Islet of Langerhans (tissue), 1 donor: ENCODE results near the gene CDH11.

ENCODE experiments used
- FAIRE-seq: peaks from one replicate; lab custom pipeline; 2011; peaks lifted over from hg19 to GRCh38; lab: Jason Lieb, UNC

CDH11 gene

DNA sequence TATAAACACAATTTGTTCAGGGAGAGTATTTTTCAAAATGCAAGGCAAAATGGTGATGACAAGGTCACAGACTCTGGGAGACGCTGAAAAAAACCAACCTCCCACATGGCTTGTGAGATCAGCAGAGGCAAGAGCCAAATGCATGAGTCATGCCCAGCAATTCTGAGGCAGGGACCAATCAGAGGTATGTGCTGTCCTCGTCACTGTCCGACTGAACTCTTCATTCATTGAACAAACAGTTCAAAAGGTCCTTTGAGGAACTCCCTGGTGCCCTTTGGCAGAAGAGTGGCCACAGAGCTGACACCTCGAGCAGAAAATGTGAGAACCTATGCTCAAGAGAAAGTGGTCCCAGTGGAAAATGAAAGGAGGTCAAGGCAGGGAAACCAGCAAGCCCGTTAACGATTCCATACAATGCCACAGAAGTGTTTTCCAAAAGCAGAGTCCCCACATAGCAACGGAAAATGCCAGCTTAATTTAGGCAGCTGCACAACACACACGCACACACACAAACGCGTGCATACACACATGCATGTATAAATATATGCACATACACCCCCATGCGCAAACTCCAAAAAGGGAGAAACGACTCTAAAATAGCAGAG lies 50.9 kb downstream of the CDH11 start:
- FAIRE-seq: peak; percentile 43

DNA sequence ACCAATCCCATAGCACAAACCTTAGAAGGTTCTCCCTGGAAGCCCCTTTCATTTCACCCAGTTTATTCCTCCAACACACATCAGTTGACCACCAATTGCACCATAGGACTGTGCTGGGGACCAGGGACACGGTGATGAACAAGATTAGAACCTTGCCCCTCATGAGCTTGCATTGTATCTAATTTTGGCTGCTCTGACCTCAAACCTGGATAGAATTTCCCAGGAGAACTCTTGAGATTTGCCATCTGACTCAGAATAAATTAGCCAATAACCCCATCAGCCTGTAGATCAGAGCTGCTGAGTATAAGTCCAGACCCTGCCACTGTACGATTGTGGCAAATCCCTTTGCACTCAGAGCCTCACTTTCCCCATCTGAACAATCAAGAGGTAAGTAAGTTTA lies 52.1 kb downstream of the CDH11 start:
- no peak for FAIRE-seq

DNA sequence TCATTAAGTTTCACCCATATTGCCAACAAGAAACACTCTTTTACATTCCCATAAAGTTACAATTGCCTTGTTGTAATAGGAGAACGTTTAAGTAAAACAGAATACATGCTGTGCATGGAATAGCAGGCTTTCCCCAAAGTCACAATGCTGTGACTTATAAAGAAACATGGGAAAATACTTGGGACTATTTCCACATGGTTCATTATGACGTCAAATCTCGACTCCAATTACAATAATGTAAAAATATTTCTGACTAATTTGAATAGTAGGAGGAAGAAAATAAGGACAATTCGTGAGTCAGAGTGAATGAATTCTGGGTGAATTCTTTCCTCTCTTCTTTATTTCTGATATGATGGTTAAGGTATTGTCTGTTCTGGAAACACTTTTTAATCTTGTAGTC lies 52.8 kb downstream of the CDH11 start:
- FAIRE-seq: no peak

DNA sequence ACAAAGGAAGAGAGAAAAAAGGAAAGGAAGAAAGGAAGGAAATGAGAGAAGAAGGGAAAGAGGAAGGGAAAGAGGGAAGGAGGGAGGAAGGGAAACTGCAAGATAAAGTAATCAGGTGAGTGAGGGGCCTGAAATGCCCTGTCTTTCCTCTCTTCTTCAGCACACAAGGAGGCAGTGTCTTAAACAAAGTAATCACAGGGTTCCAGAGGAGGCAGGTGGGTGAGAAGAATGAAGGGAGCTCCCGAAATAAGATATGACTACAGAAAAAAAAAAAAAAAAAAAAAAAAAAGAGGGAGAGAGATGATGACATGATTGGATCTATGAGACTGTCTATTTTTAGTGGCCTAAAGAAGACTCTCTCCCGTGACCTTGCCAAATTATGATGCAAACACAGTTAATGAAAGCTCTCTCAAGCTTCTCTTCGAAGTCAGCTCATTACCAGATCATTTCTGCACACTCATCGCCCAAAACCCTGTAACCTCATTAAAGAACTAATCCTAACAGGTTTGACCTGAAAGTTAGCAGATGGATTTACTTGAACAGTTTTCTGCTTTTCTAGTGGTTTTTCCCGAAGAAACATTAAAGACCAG lies 53.6 kb downstream of the CDH11 start:
- FAIRE-seq: no peak

DNA sequence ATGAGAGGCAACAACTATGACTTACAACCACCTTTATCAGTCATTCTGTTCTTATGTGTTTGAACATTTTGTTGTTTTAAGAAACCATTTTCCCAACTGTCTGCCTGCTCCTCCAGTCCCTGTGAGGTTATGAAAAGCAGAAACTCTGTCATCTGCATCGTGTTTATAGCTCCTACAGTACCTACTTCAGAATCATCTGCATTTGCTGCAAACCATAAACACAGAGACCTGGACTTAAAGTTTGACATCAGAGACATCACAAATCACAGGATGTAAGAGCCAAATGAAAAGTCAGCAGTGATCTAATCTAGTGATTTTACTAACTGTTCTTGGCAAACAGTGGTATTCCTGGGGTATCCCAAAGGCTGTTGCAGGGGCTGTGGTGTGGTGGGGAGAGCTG lies 55.2 kb downstream of the CDH11 start:
- FAIRE-seq: no peak

DNA sequence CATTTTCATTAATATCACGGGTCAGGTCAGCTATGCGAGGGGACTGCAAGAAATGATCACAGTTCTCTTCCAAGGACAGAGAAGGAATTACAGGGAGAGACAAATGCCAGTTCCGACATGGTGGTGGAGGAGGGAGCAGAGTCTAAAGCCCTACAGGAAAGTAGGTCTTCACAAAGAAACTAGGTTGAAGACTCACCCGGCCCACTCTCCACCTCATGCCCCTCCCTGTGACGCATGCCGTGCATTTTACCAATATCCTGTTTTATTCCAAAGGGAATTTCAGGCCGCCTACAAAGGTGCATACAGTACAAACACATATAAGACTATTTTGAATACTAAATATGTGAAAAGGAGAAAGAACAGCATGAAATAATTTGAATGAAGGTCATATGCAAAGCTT lies 56.8 kb downstream of the CDH11 start:
- FAIRE-seq: no peak

DNA sequence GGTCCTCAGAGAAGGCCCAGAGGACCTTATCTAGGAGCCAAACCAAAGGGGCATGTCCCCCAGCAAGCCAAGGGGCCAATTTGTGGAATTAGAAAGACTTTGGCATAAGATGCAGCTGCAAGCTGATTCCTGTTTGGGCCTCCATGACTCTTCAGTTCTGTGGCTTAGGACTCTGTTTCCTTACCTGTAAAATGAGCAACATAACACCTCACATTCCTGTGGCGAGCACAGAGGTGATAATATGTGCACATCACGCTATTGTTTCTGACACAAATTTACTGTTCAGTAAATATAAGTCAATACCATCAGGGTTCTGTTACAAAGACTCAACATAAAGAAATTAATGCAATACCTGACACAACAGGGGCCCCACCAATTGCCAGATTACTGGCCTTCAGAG lies 57.7 kb downstream of the CDH11 start:
- no peak for FAIRE-seq

DNA sequence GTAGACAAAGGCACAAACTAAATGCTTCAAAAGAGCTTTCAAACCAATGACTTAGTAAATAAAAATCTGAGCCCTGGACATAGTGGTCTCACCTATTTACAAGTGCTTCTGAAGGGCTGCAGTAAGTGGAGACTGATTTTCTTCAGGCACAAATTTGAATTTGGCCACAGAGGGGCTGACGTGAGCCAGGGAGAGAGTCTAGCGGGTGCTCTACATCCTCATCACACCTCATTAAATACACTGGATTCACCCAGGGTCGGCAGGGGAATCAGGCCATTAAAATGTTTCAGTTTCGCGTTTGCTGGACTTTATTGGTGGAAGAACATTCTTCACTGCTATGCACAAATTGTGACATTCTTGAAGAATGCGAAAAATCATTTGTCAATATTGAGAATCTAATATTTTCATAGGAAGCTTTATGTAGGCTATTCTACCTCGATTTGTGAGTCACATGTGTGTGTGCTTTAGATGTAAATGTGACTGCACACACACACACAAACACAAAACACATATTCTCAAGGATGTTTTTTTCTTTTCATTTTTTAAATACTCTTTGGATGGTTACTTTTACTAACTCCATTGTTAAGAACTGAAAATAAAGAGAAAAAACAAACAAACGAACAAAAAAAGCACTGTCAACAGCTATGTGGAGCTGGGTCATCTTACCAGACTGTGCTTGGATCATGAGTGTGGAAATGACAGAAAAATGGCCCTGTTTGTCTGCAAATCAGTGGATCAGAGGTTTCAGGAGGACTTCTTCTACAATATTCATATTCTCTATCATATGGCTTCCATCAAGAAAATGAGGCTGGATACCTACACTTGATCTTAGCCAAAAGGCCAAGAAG lies 58.9 kb downstream of the CDH11 start:
- FAIRE-seq: no peak

DNA sequence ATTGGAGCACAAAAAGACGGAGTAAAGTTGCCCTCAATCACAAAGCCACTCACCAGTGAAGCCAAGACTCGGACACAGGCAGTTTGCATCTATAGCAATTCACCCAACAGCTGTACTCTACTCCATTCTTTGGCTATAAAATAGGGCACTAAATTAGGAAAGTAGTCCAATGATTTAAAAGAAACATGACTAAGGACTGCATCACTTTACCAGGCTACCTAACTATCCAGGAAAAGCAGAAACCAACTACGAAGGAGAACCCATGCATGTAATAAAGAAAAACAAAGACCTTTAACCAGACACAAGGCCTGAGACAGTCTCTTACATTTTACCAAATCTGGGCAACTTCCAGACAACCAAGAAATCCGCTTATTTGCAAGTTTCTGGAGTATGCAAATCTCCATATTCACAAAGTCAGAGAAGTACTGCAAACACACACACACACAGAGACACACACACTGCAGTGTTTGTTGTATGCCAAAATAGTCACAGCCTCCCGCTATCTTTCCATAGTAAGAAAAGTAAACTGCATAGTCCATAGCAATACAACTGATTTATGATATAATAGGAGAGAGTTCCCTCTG lies 59.8 kb downstream of the CDH11 start:
- no peak for FAIRE-seq

DNA sequence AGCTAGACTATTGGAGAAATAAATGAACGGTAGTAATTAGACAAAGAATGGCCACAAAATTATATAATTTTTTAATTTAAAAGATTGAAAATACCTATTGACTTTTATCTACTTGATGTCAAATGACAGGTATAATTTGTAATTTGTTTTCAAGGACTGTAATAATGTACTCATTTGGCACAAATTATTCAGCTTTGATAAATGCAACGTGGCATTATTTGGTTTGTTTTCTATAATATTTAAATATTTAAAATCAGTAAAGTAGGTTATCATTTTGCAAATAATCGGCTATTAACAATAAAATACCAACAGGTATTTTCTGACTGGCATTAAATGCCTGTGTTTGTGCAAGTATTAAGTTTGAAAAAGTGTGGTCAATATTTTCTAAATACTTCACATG lies 60.6 kb downstream of the CDH11 start:
- no peak for FAIRE-seq

DNA sequence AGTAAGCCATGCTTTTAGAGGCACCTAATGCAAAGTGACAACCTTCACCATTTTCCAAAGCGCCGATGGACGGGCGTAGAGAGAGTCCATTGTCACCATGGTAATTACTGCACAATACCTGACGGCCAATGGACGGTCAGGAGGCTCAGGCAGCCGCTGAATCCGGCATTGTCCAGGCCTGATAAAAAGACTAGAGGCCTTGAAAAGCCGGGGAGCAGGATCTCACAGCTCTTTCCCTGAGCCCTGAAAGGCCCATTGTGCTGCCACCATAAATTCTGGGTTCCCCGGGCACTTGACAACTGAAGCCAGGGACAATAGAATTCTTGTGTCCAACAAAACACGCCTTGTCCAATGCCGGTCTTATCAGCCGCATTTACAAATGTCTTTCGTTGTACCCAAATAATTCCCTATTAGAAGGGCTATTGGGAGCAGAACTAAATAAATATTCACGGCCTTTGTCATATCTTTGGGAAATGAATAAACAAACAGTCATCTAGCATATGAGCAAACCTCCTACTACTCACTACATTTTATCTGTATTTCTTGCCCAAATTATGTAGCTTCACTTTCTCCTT lies 62.4 kb downstream of the CDH11 start:
- FAIRE-seq: no peak

DNA sequence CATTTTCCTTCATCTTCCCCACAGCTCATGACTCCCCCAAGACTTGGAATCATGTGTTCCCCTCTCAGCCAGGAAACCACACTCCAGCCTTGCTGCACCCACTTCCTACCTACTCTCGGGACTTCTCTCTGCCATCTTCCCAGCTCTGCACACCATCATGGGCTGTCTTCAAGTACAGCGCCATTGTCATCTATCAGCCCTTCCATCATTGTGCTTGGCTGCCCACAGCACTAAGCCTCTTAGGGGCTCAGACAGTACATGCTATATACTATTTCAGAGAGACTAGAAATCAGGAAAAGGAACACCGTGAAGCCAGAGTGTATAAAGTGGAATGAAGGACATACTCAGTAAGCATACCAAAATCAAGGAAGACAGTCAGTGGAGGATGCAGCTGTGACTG lies 64.7 kb downstream of the CDH11 start:
- FAIRE-seq: no peak

DNA sequence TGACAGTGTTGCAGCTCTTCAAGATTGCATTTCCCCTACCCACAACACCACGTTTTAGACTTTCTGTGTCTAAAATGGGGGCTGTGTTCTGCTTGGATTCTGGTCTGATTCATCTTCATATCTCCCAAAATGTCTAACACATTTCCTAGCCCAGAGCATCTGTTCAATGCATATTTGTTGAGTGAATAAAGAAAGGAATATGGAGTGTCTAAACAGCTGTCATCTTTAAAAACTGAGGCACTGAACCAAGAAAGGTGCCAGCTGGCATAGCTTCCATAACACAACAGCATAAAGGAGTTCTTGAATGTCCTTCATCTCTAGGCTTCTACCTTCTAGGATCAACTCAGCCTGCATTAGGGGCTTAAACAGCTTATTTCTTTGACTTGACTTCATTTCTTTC lies 67.4 kb downstream of the CDH11 start:
- FAIRE-seq: no peak

DNA sequence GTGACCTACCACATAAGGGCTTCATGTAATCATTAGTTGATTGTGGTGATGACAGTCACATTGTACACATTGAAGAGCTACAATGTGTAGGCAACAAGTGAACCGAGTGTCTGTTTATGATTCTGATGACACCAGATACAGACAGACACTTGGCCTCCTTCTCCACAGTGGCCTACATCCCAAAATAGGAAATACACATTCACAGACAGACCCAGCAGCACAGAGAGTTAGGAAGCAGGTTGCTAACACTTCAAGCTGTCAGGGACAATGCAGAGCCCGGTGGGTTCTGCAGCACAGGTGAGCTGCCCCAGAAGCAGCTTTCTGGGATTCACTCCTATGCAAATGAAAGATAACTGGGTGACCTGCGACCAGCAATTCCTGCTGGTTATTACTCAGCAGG lies 72.2 kb downstream of the CDH11 start:
- no peak for FAIRE-seq

DNA sequence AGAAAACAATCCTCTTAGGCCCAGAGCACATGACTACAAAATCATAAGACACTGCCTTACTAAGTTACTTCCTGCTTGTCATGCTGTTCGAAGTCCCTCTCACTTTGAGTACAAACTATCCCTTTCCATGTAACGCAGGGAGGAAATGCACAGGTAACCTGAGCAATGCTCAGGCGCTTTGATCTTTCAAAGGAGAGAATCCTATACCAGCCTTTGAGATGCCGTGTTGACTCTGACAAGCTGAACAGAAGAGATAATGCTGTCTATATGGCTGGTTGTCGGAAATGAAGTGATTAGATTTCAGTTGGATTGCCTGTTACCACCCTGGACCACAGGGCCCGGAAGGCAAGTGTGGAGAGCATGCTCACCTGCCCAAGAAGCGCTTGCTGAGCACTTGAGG lies 75.9 kb downstream of the CDH11 start:
- no peak for FAIRE-seq

DNA sequence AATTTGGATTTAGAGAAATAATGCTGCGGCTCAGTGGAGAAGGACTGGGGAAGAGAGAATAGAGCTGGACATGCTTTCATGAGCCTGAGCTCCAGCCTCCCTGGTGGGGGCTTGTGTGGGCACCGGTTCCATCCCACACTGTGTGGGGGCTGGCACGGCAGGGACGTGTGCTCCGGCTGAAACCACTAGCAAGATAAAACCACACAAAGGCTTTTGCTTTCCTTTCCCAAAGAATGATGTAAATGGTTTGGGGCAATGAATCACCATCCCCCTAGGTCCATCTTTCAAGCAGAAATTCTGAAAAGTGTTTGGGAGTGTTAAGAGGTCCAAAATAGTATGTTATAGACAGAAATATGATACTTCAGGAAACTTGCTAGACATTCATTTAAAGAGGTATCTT lies 77.0 kb downstream of the CDH11 start:
- FAIRE-seq: no peak

DNA sequence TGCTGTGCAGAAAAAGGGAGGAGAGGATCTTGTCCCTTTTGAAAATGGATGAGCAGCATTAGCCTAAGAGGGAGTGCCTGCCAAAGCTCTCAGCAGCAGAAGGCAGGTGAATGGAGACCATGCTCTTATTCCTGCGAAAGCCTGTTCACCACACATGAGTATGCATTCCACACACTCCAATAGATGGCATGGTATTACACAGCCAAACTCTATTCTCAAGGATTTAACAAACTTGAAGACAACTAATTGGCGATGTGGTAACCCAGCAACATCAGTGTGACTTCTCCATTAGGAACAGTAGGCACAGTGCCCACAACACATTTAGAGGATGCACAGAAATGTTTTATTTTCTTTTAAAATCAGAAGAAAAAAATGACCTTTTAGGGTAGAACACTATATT lies 77.8 kb downstream of the CDH11 start:
- no peak for FAIRE-seq

DNA sequence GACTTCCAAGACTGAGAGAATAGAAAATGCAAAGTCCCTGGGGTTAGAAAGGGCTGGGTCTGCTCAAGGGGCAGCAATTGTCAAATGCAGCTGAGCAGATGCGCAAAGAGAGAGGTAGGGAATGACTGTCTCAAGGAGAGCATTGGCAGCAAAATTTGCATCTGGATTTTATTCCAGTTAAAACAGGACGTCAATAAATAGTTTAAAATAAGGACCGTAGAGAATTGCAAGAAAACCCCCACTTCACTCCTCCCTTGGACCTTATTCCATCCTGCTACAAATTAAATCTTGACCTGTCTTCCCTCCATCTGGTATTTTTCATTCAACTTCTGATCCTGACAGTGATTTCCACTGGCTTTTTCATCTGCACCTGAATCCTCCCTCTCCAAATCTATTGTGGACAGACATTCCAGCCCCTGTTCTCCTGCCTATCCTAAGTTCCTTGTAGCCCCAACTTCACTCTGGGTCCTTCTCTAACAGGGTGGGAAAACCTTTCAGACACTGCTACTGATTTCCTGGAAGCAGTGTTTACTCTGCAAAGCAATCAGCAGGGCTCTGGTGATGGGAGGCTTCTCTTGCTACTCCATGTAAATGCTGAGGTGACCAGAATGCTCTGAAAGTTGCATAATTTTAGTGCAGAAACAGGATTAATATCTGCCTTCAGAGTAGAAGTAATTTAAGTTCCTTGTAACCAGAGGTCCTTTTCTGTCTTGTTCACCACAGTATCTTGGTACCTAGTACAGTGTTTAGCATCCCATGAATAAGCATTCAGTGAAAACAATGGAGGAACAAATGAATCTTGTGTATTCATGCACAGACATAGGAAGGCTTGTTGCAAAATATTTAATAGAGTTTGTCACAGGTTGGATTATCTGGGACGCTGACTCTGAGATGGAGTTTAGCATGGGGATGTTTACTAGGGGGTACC lies 79.2 kb downstream of the CDH11 start:
- FAIRE-seq: no peak

DNA sequence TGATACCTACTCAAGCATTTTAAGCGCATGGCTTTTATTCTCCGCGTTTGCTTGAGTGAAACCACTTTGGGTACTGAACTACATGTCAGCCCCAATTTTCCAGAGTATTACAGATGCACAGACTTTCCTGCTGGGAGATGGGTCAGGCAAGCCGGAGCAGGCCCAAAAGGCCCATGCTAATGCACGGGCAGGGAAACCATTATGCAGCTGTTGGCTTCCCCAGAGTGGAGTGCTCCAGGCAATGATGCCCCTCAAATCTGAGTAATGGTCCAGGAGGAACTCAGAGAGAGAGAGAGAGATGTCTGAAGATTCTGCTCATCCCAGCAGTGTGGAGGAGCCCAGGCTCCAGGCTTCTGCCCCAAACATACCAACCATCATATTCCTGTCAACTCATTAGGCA lies 80.2 kb downstream of the CDH11 start:
- FAIRE-seq: no peak

DNA sequence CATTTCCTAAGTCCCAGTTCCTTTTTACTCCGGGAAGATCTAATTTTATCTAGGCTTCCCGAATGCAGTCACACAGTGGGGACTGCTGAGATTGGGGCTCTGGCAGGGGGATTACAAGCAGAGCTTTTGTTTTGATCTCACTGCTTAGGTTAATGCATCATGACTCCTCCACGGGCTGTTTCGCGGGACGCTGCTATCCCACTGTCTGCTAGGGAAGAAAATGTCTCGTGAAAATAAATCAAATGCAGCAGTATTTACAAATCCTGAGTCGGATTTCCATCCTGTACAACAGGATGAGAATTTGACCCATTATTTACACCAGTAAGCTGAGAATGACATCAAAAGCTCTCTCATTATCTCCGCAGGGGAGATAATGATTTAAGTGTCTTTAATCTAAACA lies 83.8 kb downstream of the CDH11 start:
- no peak for FAIRE-seq

DNA sequence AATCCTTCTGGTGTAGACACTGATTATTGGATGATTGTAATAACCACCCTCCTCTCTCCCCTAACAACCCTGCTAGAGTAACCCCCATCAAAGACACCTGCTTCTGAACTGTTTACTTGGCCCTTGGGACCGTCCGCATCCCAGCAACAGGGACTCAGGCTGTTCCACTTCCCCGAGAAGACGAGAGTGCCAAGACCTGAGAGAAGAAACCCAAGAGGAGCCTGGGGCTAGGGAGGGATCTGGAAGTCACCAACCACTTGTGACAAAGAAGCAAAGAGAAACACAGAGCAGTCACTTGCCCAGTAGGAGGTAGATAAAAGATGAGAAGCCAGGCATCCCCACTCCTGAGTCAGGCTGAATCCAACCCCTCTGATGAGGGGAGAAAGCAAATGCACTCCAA lies 84.3 kb downstream of the CDH11 start:
- FAIRE-seq: no peak

DNA sequence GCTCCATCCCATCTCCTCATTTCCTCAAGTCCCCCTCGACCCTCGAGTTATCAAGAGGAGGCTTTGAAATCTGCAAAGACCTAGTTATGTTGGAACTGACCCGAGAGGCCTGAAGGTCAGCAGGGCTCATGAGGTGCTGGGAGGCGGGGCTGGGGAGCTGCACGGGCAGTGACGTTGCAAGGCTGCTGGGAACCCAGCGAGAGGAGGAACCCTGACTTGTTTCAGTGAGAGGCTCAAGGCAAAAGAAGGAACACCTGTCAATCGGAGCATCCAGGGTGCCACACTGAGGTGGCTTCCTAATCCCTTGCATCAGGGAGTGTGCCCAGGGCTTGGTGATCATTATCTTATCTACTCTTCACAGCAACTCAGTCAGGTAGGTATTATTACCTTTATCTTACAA lies 86.9 kb downstream of the CDH11 start:
- FAIRE-seq: no peak
